Measurements from ENCODE around the gene TNRC6C. TPM values are rescaled to one million over a fixed set of nuclear protein-coding genes. Genes with fewer than 3 reads are reported as not detected.

Gene TNRC6C
- total and polyA plus RNA-seq, 9 of the 15 experiments (the other 6 are each of a cell fraction or from before 2014, with no cell fraction given): 0.20 to 4.9 (median 2.3) TPM

DNA sequence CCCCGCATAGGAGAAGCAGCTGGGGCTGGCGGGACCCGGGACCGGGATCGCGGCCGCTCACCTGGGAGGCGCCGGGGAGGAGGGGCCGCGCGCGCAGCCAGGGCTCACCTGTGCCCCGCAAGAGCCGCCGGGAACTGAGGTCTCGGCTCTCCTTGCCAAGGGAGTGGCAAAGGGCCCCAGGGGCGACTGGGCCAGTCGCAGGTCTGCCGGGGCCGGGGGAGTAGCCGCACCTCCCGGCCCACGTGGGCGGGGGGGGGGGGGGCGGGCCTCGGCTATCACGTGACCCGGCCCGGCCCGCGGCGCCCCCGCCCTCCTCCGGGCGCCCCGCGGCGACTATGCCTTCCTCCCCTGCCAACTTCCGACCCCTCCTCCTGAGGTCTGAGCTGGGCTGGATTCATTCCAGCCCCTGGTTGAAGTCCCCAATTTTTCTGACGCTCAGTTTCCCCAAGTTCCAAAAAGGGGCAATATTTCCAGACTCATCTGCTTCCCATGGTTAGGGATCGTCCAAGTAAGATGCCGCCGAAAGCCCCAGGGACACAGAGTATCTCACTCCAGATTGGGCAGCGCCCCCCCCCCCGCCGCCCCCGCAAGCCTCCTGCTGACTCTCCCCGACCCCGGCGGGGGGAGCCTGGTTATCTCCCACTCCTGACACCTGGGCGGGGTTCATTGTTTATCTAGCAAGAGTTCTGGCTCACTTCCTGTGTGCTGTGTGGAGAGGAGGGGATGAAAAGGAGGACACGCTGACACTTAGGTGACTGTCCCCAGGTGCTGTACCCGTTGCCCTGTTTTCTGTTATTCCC, 170.2 kb downstream of the TNRC6C start, which contains the start of gene TMC6 (continued):
- TF ChIP-seq, protein P1, sequence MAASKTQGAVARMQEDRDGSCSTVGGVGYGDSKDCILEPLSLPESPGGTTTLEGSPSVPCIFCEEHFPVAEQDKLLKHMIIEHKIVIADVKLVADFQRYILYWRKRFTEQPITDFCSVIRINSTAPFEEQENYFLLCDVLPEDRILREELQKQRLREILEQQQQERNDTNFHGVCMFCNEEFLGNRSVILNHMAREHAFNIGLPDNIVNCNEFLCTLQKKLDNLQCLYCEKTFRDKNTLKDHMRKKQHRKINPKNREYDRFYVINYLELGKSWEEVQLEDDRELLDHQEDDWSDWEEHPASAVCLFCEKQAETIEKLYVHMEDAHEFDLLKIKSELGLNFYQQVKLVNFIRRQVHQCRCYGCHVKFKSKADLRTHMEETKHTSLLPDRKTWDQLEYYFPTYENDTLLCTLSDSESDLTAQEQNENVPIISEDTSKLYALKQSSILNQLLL (CRISPR knock-in tag; IDR thresholded peaks at IDR 0.05; ENCODE audit: borderline replicate concordance): no peak
- TF ChIP-seq ZNF398 (CRISPR knock-in tag; IDR thresholded peaks at IDR 0.05) (no peak), ZC3H11A (IDR thresholded peaks at IDR 0.05; ENCODE audit: low read depth, low read length) (no peak), ZBTB26 (CRISPR knock-in tag; IDR thresholded peaks at IDR 0.05) (no peak), RREB1 (CRISPR knock-in tag; IDR thresholded peaks at IDR 0.05) (peak; percentile 36; the same call in 1 of the 2 replicates), KLF13 (tag; IDR thresholded peaks at IDR 0.05; ENCODE audit: borderline replicate concordance, low read depth) (peak; percentile 45; the same call in 1 of the 2 replicates), NCOA2 (IDR thresholded peaks at IDR 0.05; ENCODE audit: partially characterized antibody in 2 of 2) (no peak), NR2C1 (IDR thresholded peaks at IDR 0.05) (peak; percentile 66), NR2C1 (tag; IDR thresholded peaks at IDR 0.05) (peak; percentile 56), IRF1 (CRISPR knock-in tag; IDR thresholded peaks at IDR 0.05; ENCODE audit: borderline replicate concordance) (no peak)
- TF ChIP-seq, protein P2, sequence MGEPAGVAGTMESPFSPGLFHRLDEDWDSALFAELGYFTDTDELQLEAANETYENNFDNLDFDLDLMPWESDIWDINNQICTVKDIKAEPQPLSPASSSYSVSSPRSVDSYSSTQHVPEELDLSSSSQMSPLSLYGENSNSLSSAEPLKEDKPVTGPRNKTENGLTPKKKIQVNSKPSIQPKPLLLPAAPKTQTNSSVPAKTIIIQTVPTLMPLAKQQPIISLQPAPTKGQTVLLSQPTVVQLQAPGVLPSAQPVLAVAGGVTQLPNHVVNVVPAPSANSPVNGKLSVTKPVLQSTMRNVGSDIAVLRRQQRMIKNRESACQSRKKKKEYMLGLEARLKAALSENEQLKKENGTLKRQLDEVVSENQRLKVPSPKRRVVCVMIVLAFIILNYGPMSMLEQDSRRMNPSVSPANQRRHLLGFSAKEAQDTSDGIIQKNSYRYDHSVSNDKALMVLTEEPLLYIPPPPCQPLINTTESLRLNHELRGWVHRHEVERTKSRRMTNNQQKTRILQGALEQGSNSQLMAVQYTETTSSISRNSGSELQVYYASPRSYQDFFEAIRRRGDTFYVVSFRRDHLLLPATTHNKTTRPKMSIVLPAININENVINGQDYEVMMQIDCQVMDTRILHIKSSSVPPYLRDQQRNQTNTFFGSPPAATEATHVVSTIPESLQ (CRISPR knock-in tag; IDR thresholded peaks at IDR 0.05): no peak
